ENCODE results near the gene SLC6A19. TPM values are rescaled to one million over a fixed set of nuclear protein-coding genes. Genes with fewer than 3 reads are reported as not detected.

Gene SLC6A19
- total and polyA plus RNA-seq, 2 of the 13 experiments (the other 11 are each of a cell fraction or from before 2014, with no cell fraction given): 0.02 TPM; not detected in 1

GRCh38 chr5:1167728-1168709 lies 33.4 kb upstream of the SLC6A19 start (continued):
- TF ChIP-seq HNRNPH1 (optimal IDR thresholded peaks at IDR 0.05; ENCODE audit: low read depth, low read length) (no peak), XBP1 (CRISPR knock-in tag; IDR thresholded peaks at IDR 0.05) (no peak), PHB2 (IDR thresholded peaks at IDR 0.05; ENCODE audit: partially characterized antibody) (no peak), TBL1XR1 (IDR thresholded peaks at IDR 0.05; ENCODE audit: borderline replicate concordance, low read length, partially characterized antibody) (no peak), ZNF335 (CRISPR knock-in tag; IDR thresholded peaks at IDR 0.05) (no peak), STAT5B (CRISPR knock-in tag; IDR thresholded peaks at IDR 0.05) (no peak), DMAP1 (CRISPR knock-in tag; IDR thresholded peaks at IDR 0.05) (no peak), SKIL (CRISPR knock-in tag; IDR thresholded peaks at IDR 0.05; ENCODE audit: borderline replicate concordance) (no peak), MXD1 (CRISPR knock-in tag; IDR thresholded peaks at IDR 0.05) (no peak), ZNF724P (CRISPR knock-in tag; IDR thresholded peaks at IDR 0.05; ENCODE audit: borderline replicate concordance) (no peak), ZSCAN5A (CRISPR knock-in tag; IDR thresholded peaks at IDR 0.05; ENCODE audit: borderline replicate concordance) (no peak), ZNF740 (CRISPR knock-in tag; IDR thresholded peaks at IDR 0.05) (peak; percentile 73; the same call in 1 of the 2 replicates), E2F5 (CRISPR knock-in tag; conservative IDR thresholded peaks at IDR 0.05) (no peak), MIXL1 (CRISPR knock-in tag; IDR thresholded peaks at IDR 0.05) (no peak), ARNT2 (CRISPR knock-in tag; IDR thresholded peaks at IDR 0.05; ENCODE audit: low read depth) (0 out of 2 replicates have a peak, but pooled peaks have one; percentile 33), MAFK (conservative IDR thresholded peaks at IDR 0.05 in 1 of 2, IDR thresholded peaks at IDR 0.05 in 1 of 2; ENCODE audit: low read length in 2 of 2) (no peak), ZNF510 (CRISPR knock-in tag; IDR thresholded peaks at IDR 0.05; ENCODE audit: low read depth) (0 out of 2 replicates have a peak, but pooled peaks have one; percentile 52), ZNF747 (CRISPR knock-in tag; IDR thresholded peaks at IDR 0.05; ENCODE audit: borderline replicate concordance) (no peak), MBD4 (IDR thresholded peaks at IDR 0.05; ENCODE audit: borderline replicate concordance, low read length) (no peak), NFE2L2 (IDR thresholded peaks at IDR 0.05; ENCODE audit: low read length) (no peak), ZFYVE20 (CRISPR knock-in tag; IDR thresholded peaks at IDR 0.05; ENCODE audit: borderline replicate concordance, low read depth) (no peak), ZBTB3 (CRISPR knock-in tag; IDR thresholded peaks at IDR 0.05; ENCODE audit: borderline replicate concordance, low read depth) (no peak), MZF1 (CRISPR knock-in tag; IDR thresholded peaks at IDR 0.05; ENCODE audit: borderline replicate concordance) (no peak), FOSL2 (CRISPR knock-in tag; IDR thresholded peaks at IDR 0.05) (peak; percentile 18; the same call in 1 of the 2 replicates), ZNF557 (CRISPR knock-in tag; IDR thresholded peaks at IDR 0.05) (no peak), ATAD3A (CRISPR knock-in tag; IDR thresholded peaks at IDR 0.05) (no peak)

Data from HepG2 (cell line).